DND-41 (cell line): ENCODE results near the gene STAP2.

ENCODE experiments used
- ATAC-seq: fragments of 200-7000 bp; cut with Tn5 transposase; 3 replicates; pipeline ENCODE4 v1.9.1; 2021; ENCODE audit warnings: low read depth; ENCODE audit not compliant: insufficient read depth
- DNase-seq: peaks from one replicate; pipeline ENCODE4 v3.0.0-alpha.2; 2020
- H2AFZ ChIP-seq: 2 replicates; pipeline ENCODE4 v1.6.0; 2012; ENCODE audit warnings: low read depth, low read length
- H3K27ac ChIP-seq: 2 replicates; pipeline ENCODE4 v1.5.1; 2012; ENCODE audit warnings: low read length, inconsistent platforms
- H3K27me3 ChIP-seq: fragments of 200-600 bp; sonication (generic); 2 replicates; pipeline ENCODE4 v1.6.0; 2012; ENCODE audit warnings: low read length, mild to moderate bottlenecking, inconsistent platforms; ENCODE audit not compliant: insufficient read depth, poor library complexity
- H3K36me3 ChIP-seq: 2 replicates; pipeline ENCODE4 v1.5.1; 2012; ENCODE audit warnings: low read length, inconsistent platforms; ENCODE audit not compliant: insufficient read depth
- H3K4me1 ChIP-seq: 2 replicates; pipeline ENCODE4 v1.5.1; 2012; ENCODE audit warnings: mild to moderate bottlenecking, low read length; ENCODE audit not compliant: insufficient read depth
- H3K4me2 ChIP-seq: 2 replicates; pipeline ENCODE4 v1.6.0; 2012; ENCODE audit warnings: mild to moderate bottlenecking, moderate library complexity, low read length, inconsistent platforms; ENCODE audit not compliant: insufficient read depth
- H3K4me3 ChIP-seq, 2 experiments: fragments of 200-600 bp in 1 of 2; shearing (Covaris generic) in 1 of 2; 2 replicates each; pipeline ENCODE4 v1.5.1; 2012 to 2016; ENCODE audit warnings: inconsistent platforms in 2 of 2, low read length in 2 of 2, mild to moderate bottlenecking in 2 of 2, low read depth in 1 of 2, moderate library complexity in 1 of 2
- H3K79me2 ChIP-seq: 2 replicates; pipeline ENCODE4 v1.6.0; 2012; ENCODE audit warnings: low read length, inconsistent platforms; ENCODE audit not compliant: insufficient read depth
- H3K9ac ChIP-seq: 2 replicates; pipeline ENCODE4 v1.6.0; 2012; ENCODE audit warnings: low read depth, mild to moderate bottlenecking, inconsistent platforms, low read length, moderate library complexity
- H3K9me3 ChIP-seq: 2 replicates; pipeline ENCODE4 v1.5.1; 2012; ENCODE audit warnings: low read length, moderate library complexity, mild to moderate bottlenecking, inconsistent platforms; ENCODE audit not compliant: insufficient read depth, severe bottlenecking
- H4K20me1 ChIP-seq: 2 replicates; pipeline ENCODE4 v1.6.0; 2012; ENCODE audit warnings: low read length; ENCODE audit not compliant: insufficient read depth
- EZH2 ChIP-seq: IDR thresholded peaks from 3 replicates; pipeline ENCODE4 v1.6.1; 2012; ENCODE audit warnings: borderline replicate concordance, low read depth, mild to moderate bottlenecking, moderate library complexity, low read length, inconsistent platforms; ENCODE audit not compliant: severe bottlenecking
- TF ChIP-seq, protein P1 (sequence below): IDR thresholded peaks from 2 replicates; pipeline ENCODE4 v1.5.1; 2012; ENCODE audit warnings: borderline replicate concordance, low read length, moderate library complexity, mild to moderate bottlenecking; ENCODE audit not compliant: poor library complexity, severe bottlenecking; ENCODE audit errors: extremely low read depth

Gene STAP2

DNA sequence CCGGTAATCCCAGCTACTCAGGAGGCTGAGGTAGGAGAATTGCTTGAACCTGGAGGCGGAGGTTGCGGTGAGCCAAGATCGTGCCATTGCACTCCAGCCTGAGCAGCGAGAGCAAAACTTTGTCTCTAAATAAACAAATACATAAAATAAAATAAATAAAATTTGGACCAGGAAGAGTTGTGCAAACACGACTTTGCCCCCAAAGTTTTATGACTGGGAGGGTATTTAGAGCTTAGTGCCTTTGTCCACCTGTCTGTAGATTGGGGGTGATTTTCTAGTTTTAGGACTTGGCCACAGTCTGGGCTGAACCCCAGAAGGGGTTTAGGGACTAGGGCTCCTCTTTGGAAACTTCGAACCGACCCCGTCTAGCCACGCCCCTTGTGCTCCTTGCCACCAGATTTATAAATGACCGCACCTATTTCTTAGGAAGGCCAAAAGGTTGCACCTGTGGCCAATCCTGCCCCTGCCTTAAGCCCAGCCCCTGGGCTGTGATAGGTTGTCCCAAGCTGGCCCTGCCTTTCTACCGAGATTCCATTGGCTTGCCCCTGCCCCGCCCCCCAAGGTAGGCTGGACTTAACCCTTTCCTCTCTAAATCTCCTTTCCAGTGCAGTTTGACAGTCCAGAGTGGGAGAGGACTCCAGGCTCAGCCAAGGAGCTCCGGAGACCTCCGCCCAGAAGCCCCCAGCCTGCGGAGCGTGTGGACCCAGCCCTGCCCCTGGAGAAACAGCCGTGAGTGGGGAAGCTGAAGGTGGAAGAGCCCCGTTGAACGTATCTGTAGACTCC lies 54.3 kb downstream of the STAP2 start:
- H3K4me2 ChIP-seq: no peak overlapping the region
- DNase-seq: peak; percentile 12

DNA sequence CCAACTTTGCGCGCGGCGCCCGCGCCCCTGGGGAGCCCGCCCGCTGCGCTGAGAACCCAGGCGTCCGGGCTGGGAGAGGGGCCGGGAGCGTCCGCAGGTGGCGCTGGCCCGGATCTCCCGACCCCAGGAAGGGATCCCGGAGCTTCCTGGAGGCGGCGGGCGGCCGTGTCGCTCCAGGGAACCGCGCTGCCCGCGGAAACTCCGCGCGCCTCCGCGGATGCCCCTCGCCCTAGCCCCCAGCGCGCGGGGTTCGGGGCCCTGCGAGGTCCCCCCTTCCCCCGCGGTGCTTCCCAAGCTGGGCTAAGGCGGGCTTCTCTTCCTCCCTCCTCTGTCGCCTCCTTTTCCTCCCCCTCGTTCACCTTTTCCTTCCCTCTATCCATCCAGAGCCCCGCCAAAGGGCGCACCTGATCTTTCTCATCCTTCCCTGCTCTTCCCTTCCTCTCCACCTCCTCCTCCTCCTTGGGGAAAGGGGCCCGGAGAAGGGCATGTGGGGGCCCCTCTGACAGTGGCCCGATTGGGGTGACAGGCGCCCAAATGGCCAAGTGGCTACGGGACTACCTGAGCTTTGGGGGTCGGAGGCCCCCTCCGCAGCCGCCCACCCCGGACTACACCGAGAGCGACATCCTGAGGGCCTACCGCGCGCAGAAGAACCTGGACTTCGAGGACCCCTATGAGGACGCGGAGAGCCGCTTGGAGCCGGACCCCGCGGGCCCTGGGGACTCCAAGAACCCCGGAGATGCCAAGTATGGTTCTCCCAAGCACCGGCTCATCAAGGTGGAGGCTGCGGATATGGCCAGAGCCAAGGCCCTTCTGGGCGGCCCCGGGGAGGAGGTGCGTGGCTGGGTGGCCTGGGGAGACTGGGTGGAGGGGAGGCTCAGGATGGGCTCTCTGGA lies 58.9 kb downstream of the STAP2 start:
- Histone ChIP-seq H2AFZ (no peak overlapping the region), H3K36me3 (no peaks in the 10 kb centered on the region), H3K4me2 (no peak overlapping the region), H3K9me3 (no peaks in the 10 kb centered on the region), H3K27ac (no peak overlapping the region), H3K79me2 (no peaks in the 10 kb centered on the region), H4K20me1 (no peaks in the 10 kb centered on the region; the same call in 1 of the 2 replicates), H3K9ac (no peak overlapping the region), H3K27me3 (peaks cover 22% of the 10 kb centered on the region), H3K4me1 (no peaks in the 10 kb centered on the region), H3K4me3 (no peak overlapping the region)
- ATAC-seq (no peak), DNase-seq (no peak)
- TF ChIP-seq EZH2: no peak
- TF ChIP-seq, protein P1, sequence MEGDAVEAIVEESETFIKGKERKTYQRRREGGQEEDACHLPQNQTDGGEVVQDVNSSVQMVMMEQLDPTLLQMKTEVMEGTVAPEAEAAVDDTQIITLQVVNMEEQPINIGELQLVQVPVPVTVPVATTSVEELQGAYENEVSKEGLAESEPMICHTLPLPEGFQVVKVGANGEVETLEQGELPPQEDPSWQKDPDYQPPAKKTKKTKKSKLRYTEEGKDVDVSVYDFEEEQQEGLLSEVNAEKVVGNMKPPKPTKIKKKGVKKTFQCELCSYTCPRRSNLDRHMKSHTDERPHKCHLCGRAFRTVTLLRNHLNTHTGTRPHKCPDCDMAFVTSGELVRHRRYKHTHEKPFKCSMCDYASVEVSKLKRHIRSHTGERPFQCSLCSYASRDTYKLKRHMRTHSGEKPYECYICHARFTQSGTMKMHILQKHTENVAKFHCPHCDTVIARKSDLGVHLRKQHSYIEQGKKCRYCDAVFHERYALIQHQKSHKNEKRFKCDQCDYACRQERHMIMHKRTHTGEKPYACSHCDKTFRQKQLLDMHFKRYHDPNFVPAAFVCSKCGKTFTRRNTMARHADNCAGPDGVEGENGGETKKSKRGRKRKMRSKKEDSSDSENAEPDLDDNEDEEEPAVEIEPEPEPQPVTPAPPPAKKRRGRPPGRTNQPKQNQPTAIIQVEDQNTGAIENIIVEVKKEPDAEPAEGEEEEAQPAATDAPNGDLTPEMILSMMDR: no peak

More for the DNA sequence above, 54.3 kb downstream of the STAP2 start:
- Histone ChIP-seq H2AFZ (no peak overlapping the region), H3K9ac (no peak overlapping the region), H3K9me3 (no peaks in the 10 kb centered on the region), H3K4me1 (no peaks in the 10 kb centered on the region), H3K27me3 (peaks cover 9% of the 10 kb centered on the region), H3K4me3 (no peak overlapping the region), H3K27ac (no peak overlapping the region), H4K20me1 (no peaks in the 10 kb centered on the region; the same call in 1 of the 2 replicates), H3K36me3 (no peaks in the 10 kb centered on the region), H3K79me2 (no peaks in the 10 kb centered on the region)
- ATAC-seq: no peak
- TF ChIP-seq, protein P1: no peak
- TF ChIP-seq EZH2: no peak

GRCh38 chr19:4279267-4279529 lies 59.4 kb downstream of the STAP2 start:
- DNase-seq: no peak
- Histone ChIP-seq H3K9ac (no peak overlapping the region), H3K4me2 (no peak overlapping the region), H4K20me1 (no peaks in the 10 kb centered on the region), H3K36me3 (no peaks in the 10 kb centered on the region), H3K9me3 (no peaks in the 10 kb centered on the region), H3K4me1 (no peaks in the 10 kb centered on the region), H3K27me3 (peaks cover 22% of the 10 kb centered on the region), H3K79me2 (no peaks in the 10 kb centered on the region), H3K4me3 (no peak overlapping the region), H2AFZ (no peak overlapping the region), H3K27ac (no peak overlapping the region)
- no peak for ATAC-seq
- no peak for TF ChIP-seq EZH2
- TF ChIP-seq, protein P1: no peak
